Loucy (cell line): ENCODE results near the gene XRN2.

ENCODE experiments used
- H2AFZ ChIP-seq: fragments of 200-600 bp; sonication (generic); 2 replicates; pipeline ENCODE4 v1.6.0; 2016; ENCODE audit warnings: antibody characterized with exemption, mild to moderate bottlenecking, low read length, moderate library complexity
- H3F3A ChIP-seq: fragments of 200-600 bp; 2 replicates; pipeline ENCODE4 v1.6.0; 2016; ENCODE audit warnings: antibody characterized with exemption, low read depth, mild to moderate bottlenecking
- H3K27me3 ChIP-seq: fragments of 200-600 bp; sonication (generic); 2 replicates; pipeline ENCODE4 v1.6.1; 2014; ENCODE audit warnings: low read length, mild to moderate bottlenecking; ENCODE audit not compliant: insufficient read depth, poor library complexity, severe bottlenecking
- H3K36me3 ChIP-seq: fragments of 200-600 bp; sonication (generic); 2 replicates; pipeline ENCODE4 v1.6.1; 2016; ENCODE audit warnings: low read length; ENCODE audit not compliant: insufficient read depth
- H3K4me1 ChIP-seq: fragments of 200-600 bp; sonication (generic); 2 replicates; pipeline ENCODE4 v1.5.1; 2014; ENCODE audit warnings: low read length, mild to moderate bottlenecking; ENCODE audit not compliant: insufficient read depth, poor library complexity, severe bottlenecking
- H3K4me2 ChIP-seq: fragments of 200-600 bp; sonication (generic); 2 replicates; pipeline ENCODE4 v1.6.0; 2014; ENCODE audit warnings: antibody characterized with exemption, low read length, low read depth, mild to moderate bottlenecking; ENCODE audit not compliant: poor library complexity, severe bottlenecking
- H3K4me3 ChIP-seq: fragments of 200-600 bp; sonication (generic); 2 replicates; pipeline ENCODE4 v1.5.1; 2014; ENCODE audit warnings: low read length, mild to moderate bottlenecking, mixed read lengths; ENCODE audit not compliant: poor library complexity, severe bottlenecking
- H3K79me2 ChIP-seq: fragments of 200-600 bp; sonication (generic); 2 replicates; pipeline ENCODE4 v1.6.1; 2014; ENCODE audit warnings: low read length; ENCODE audit not compliant: insufficient read depth
- H3K9ac ChIP-seq: fragments of 200-600 bp; sonication (generic); 2 replicates; pipeline ENCODE4 v1.6.0; 2014; ENCODE audit warnings: mild to moderate bottlenecking, low read depth, low read length, moderate library complexity; ENCODE audit not compliant: poor library complexity, severe bottlenecking
- H3K9me2 ChIP-seq: fragments of 200-600 bp; sonication (generic); replicated peaks from 2 replicates; pipeline ENCODE4 v1.6.1; 2016; ENCODE audit warnings: low read depth, low read length, mixed read lengths
- H3K9me3 ChIP-seq: fragments of 200-600 bp; sonication (generic); 2 replicates; pipeline ENCODE4 v1.6.1; 2014; ENCODE audit warnings: mild to moderate bottlenecking, antibody characterized with exemption, low read length, low read depth; ENCODE audit not compliant: insufficient read depth
- H4K20me1 ChIP-seq: fragments of 200-600 bp; sonication (generic); 2 replicates; pipeline ENCODE4 v1.6.0; 2014; ENCODE audit warnings: antibody characterized with exemption, low read length, mild to moderate bottlenecking; ENCODE audit not compliant: insufficient read depth, poor library complexity, severe bottlenecking
- EZH2phosphoT487 ChIP-seq: fragments of 200-600 bp; IDR thresholded peaks from 2 replicates; pipeline ENCODE4 v1.6.1; 2018; ENCODE audit warnings: antibody characterized with exemption, mild to moderate bottlenecking, moderate library complexity, borderline replicate concordance
- TF ChIP-seq, protein P1 (sequence below): fragments of 200-600 bp; sonication (generic); conservative IDR thresholded peaks from 2 replicates; pipeline ENCODE4 v1.5.1; 2014; ENCODE audit warnings: mild to moderate bottlenecking, antibody characterized with exemption, low read length

XRN2 gene

DNA sequence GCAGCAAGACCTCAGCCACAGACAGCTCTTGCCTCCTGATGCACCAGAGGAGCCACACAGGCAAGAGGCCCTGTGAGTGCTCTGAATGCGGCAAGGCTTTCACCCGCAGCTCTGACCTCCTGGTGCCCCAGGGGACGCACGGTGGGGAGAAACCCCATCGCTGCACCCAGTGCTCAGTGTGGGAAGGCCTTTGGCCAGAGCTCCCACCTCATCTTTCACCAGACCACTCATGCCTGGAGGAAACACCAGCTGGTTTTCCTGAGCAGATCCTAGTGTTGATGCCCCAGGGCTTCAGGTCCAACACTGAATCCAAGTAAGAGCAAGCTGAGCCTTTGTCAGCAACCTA, 37.0 kb upstream of the XRN2 start:
- Histone ChIP-seq H3K4me1 (no peaks in the 10 kb centered on the region), H3K27me3 (no peaks in the 10 kb centered on the region), H3K9me2 (no peaks in the 10 kb centered on the region), H3K79me2 (no peaks in the 10 kb centered on the region), H3K4me2 (no peak overlapping the region), H3K4me3 (no peak overlapping the region), H3K9ac (no peak overlapping the region), H3K9me3 (no peaks in the 10 kb centered on the region), H3F3A (no peaks in the 10 kb centered on the region), H4K20me1 (no peaks in the 10 kb centered on the region), H2AFZ (no peak overlapping the region), H3K36me3 (no peaks in the 10 kb centered on the region)
- no peak for TF ChIP-seq EZH2phosphoT487
- TF ChIP-seq, protein P1, sequence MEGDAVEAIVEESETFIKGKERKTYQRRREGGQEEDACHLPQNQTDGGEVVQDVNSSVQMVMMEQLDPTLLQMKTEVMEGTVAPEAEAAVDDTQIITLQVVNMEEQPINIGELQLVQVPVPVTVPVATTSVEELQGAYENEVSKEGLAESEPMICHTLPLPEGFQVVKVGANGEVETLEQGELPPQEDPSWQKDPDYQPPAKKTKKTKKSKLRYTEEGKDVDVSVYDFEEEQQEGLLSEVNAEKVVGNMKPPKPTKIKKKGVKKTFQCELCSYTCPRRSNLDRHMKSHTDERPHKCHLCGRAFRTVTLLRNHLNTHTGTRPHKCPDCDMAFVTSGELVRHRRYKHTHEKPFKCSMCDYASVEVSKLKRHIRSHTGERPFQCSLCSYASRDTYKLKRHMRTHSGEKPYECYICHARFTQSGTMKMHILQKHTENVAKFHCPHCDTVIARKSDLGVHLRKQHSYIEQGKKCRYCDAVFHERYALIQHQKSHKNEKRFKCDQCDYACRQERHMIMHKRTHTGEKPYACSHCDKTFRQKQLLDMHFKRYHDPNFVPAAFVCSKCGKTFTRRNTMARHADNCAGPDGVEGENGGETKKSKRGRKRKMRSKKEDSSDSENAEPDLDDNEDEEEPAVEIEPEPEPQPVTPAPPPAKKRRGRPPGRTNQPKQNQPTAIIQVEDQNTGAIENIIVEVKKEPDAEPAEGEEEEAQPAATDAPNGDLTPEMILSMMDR: no peak

DNA sequence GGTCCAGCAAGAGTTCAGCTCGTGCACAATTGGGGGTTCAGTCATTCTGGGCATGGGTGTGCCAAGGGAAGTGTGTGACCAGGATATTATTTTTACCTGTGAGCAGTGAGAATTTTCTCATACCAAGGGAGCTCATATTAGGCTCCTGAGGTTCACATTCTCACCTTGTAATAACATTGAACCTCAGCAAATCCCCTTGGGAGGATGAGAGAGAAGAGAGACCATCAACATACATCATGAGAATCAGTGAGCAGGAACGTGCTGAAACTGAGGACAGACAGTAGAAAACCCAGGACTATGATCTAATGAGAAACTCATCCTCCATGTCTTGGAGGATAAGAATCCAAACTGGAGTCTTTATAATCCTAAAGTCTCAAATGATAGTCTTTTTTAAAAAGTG, 33.4 kb upstream of the XRN2 start:
- Histone ChIP-seq H3F3A (no peaks in the 10 kb centered on the region), H2AFZ (no peak overlapping the region), H4K20me1 (no peaks in the 10 kb centered on the region), H3K4me2 (no peak overlapping the region), H3K27me3 (no peaks in the 10 kb centered on the region), H3K9ac (no peak overlapping the region), H3K9me3 (no peaks in the 10 kb centered on the region), H3K4me3 (no peak overlapping the region), H3K36me3 (no peaks in the 10 kb centered on the region), H3K4me1 (no peaks in the 10 kb centered on the region), H3K9me2 (no peaks in the 10 kb centered on the region), H3K79me2 (no peaks in the 10 kb centered on the region)
- TF ChIP-seq, protein P1: no peak
- TF ChIP-seq EZH2phosphoT487: no peak

DNA sequence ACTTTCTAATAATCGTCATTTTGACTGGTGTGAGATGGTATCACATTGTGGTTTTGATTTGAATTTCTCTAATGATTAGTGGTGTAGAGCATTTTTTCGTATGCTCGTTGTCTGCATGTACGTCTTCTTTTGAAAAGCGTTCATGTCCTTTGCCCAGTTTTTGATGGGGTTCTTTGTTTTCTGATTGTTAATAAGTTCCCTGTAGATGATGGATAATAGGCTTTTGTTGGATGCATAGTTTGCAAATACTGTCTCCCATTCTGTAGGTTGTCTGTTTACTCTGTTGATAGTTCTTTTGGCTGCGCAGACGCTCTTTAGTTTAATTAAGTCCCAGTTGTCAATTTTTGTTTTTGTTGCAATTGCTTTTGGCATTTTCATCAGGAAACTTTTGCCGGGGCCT, 32.3 kb upstream of the XRN2 start:
- H3K79me2 ChIP-seq: no peaks in the 10 kb centered on the region
- H3F3A ChIP-seq: no peaks in the 10 kb centered on the region
- H2AFZ ChIP-seq: no peak overlapping the region
- no peaks in the 10 kb centered on the region for H3K27me3 ChIP-seq
- H3K4me2 ChIP-seq: no peak overlapping the region
- H3K9ac ChIP-seq: no peak overlapping the region
- H4K20me1 ChIP-seq: no peaks in the 10 kb centered on the region
- H3K36me3 ChIP-seq: no peaks in the 10 kb centered on the region
- TF ChIP-seq EZH2phosphoT487: no peak
- TF ChIP-seq, protein P1: no peak
- no peaks in the 10 kb centered on the region for H3K4me1 ChIP-seq
- no peaks in the 10 kb centered on the region for H3K9me3 ChIP-seq
- no peak overlapping the region for H3K4me3 ChIP-seq
- H3K9me2 ChIP-seq: no peaks in the 10 kb centered on the region
